ENCODE results near the gene UGT1A4. TPM values are rescaled to one million over a fixed set of nuclear protein-coding genes. Genes with fewer than 3 reads are reported as not detected.

Gene UGT1A4
- total RNA-seq, 1 experiment from 2014 or later, result not detected

DNA sequence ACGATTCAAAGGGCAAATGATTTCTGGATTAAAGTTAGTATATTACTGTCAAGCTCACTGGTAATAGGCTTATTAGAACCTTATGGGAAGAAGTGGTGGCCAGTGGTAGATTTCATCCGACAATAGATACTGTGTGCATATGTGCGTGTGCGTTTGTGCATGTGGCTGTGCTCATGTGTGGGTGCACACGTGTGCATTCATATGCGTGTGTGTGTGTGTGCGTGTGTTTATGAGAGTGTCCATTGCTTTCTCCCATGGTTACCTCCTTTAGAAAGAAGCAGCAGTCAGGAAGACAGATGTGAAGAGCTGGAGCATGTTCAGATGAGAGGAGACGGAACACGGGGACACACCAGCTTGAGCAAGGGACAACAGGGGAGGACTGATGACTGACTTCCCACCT lies 50.7 kb downstream of the UGT1A4 start:
- no peak overlapping the region for H4K91ac ChIP-seq (ENCODE audit: insufficient read length, low read depth, low read length)

More for the DNA sequence above, 50.7 kb downstream of the UGT1A4 start:
- Histone ChIP-seq H4K20me1 (ENCODE audit: control insufficient read depth, insufficient read depth, insufficient read length) (no peaks in the 10 kb centered on the region), H3K18ac (ENCODE audit: insufficient read length, low read depth, low read length) (no peak overlapping the region), H3K79me2 (ENCODE audit: insufficient read depth, low read length) (no peaks in the 10 kb centered on the region), H2BK5ac (ENCODE audit: insufficient read length, low read length) (no peak overlapping the region), H2BK15ac (ENCODE audit: low read depth, low read length) (no peak overlapping the region), H2AK5ac (ENCODE audit: insufficient read length, low read length) (no peak overlapping the region), H3K9ac (ENCODE audit: extremely low read depth, insufficient read length, low read length) (no peak overlapping the region), H2AFZ (ENCODE audit: low read length) (no peak overlapping the region), H2BK20ac (ENCODE audit: low read depth, low read length, poor library complexity, severe bottlenecking) (no peak overlapping the region), H3K4me1 (ENCODE audit: insufficient read depth, low read length) (peaks cover 2% of the 10 kb centered on the region; the same call in 1 of the 2 replicates), H3K27me3 (ENCODE audit: insufficient read depth, low read length) (no peaks in the 10 kb centered on the region), H3K56ac (ENCODE audit: insufficient read length, low read depth, low read length) (no peak overlapping the region), H3K4me2 (ENCODE audit: insufficient read depth, insufficient read length, low read length) (no peak overlapping the region), H3K14ac (ENCODE audit: insufficient read depth, low read length) (no peak overlapping the region), H3K23ac (ENCODE audit: insufficient read length, low read depth, low read length) (no peak overlapping the region), H3K79me1 (ENCODE audit: insufficient read depth, low read depth, low read length, poor library complexity, severe bottlenecking) (no peaks in the 10 kb centered on the region), H2BK120ac (ENCODE audit: low read depth, low read length, poor library complexity, severe bottlenecking) (no peak overlapping the region), H3K4ac (ENCODE audit: low read depth, low read length) (no peak overlapping the region), H4K5ac (ENCODE audit: insufficient read length, low read depth, low read length) (peak overlapping the region; percentile 80), H3K27ac (ENCODE audit: insufficient read length, low read depth, low read length) (no peak overlapping the region), H3K23me2 (ENCODE audit: insufficient read length, low read depth, low read length, poor library complexity, severe bottlenecking) (no peaks in the 10 kb centered on the region), H3K9me3 (ENCODE audit: control insufficient read depth, low read depth, low read length) (no peaks in the 10 kb centered on the region), H4K8ac (replicated peaks; ENCODE audit: insufficient read length, low read depth, low read length) (peak overlapping the region; percentile 48), H3T11ph (ENCODE audit: low read length) (no peak overlapping the region), H2BK12ac (ENCODE audit: insufficient read length, low read depth, low read length) (peak overlapping the region; percentile 10)
- Mint-ChIP-seq H3K4me1 (peaks cover 5 to 6% of the 10 kb centered on the region in 2 experiments; a peak in 3 of 4 replicates), H3K27me3 (ENCODE audit: low read depth) (peaks cover 3% of the 10 kb centered on the region), H3K9me3 (0 out of 5 replicates have a peak, but pooled peaks cover 0 to 3% of the 10 kb centered on the region in 2 experiments), H3K36me3 (ENCODE audit: insufficient read depth in 1 of 3, low read depth in 3 of 3) (no peaks in the 10 kb centered on the region; a peak in 1 of 7 replicates), H3K27ac (no peak overlapping the region), H3K4me3 (no peak overlapping the region)
- no peak for DNase-seq
- no peak for TF ChIP-seq CTCF (conservative IDR thresholded peaks at IDR 0.05)
- no CpG with 5 or more reads among the region's 9 CpGs for WGBS (ENCODE audit: extremely low coverage, insufficient read length, low lambda C conversion rate)
